GM19467 (cell line): ENCODE measurements around the gene PTPRD.
"Not testable (repeated sequence)": the region's sequence is repeated elsewhere in the genome, so short reads cannot be mapped to it uniquely, and the experiment has no call there.

Experiments
- ATAC-seq: cut with Tn5 transposase; IDR thresholded peaks from one replicate; pipeline ENCODE4 v1.9.1; 2021; ENCODE audit warnings: mild to moderate bottlenecking, moderate library complexity; ENCODE audit not compliant: unreplicated experiment

The PTPRD gene

GRCh38 chr9:8717146-8717545, 1895.7 kb downstream of the PTPRD start:
- no peak for ATAC-seq

- no peak for ATAC-seq
Observed at GRCh38 chr9:8715788-8716187, 1897.0 kb downstream of the PTPRD start.

GRCh38 chr9:8713811-8714165, 1899.0 kb downstream of the PTPRD start:
- no peak for ATAC-seq

- no peak for ATAC-seq
Observed at GRCh38 chr9:8713149-8713810, 1899.5 kb downstream of the PTPRD start.

- no peak for ATAC-seq
Observed at GRCh38 chr9:8709731-8710130, 1903.1 kb downstream of the PTPRD start.

GRCh38 chr9:8708728-8709127, 1904.1 kb downstream of the PTPRD start:
- ATAC-seq, result no peak

- no peak for ATAC-seq
Observed at GRCh38 chr9:8706998-8707397, 1905.8 kb downstream of the PTPRD start.

- ATAC-seq, result no peak
Observed at GRCh38 chr9:8706531-8706930, 1906.3 kb downstream of the PTPRD start.

- ATAC-seq, result no peak
Observed at GRCh38 chr9:8705861-8706260, 1906.9 kb downstream of the PTPRD start.

- no peak for ATAC-seq
Observed at GRCh38 chr9:8703904-8704303, 1908.9 kb downstream of the PTPRD start.

GRCh38 chr9:8701904-8702303, 1910.9 kb downstream of the PTPRD start:
- ATAC-seq, result no peak

GRCh38 chr9:8697565-8697964, 1915.2 kb downstream of the PTPRD start:
- ATAC-seq, result not testable (repeated sequence)

GRCh38 chr9:8696516-8696915, 1916.3 kb downstream of the PTPRD start:
- ATAC-seq, result no peak

- ATAC-seq, result no peak
Observed at GRCh38 chr9:8694983-8695588, 1917.7 kb downstream of the PTPRD start.

- no peak for ATAC-seq
Observed at GRCh38 chr9:8693464-8693863, 1919.3 kb downstream of the PTPRD start.

GRCh38 chr9:8686516-8686915, 1926.3 kb downstream of the PTPRD start:
- ATAC-seq, result no peak

- no peak for ATAC-seq
Observed at GRCh38 chr9:8685825-8686224, 1927.0 kb downstream of the PTPRD start.

GRCh38 chr9:8684978-8685708, 1927.7 kb downstream of the PTPRD start:
- ATAC-seq, result no peak

GRCh38 chr9:8683496-8683895, 1929.3 kb downstream of the PTPRD start:
- no peak for ATAC-seq

- no peak for ATAC-seq
Observed at GRCh38 chr9:8680658-8681057, 1932.1 kb downstream of the PTPRD start.

- no peak for ATAC-seq
Observed at GRCh38 chr9:8680157-8680556, 1932.6 kb downstream of the PTPRD start.

GRCh38 chr9:8679371-8679822, 1933.4 kb downstream of the PTPRD start:
- no peak for ATAC-seq
